HG02678 (cell line): ENCODE results near the gene AGO4.

Experiments used
- ATAC-seq: cut with Tn5 transposase; IDR thresholded peaks from one replicate; pipeline ENCODE4 v1.9.1; 2021; ENCODE audit warnings: mild to moderate bottlenecking, moderate library complexity; ENCODE audit not compliant: unreplicated experiment

AGO4 gene

GRCh38 chr1:35893051-35893879 is 85.4 kb downstream of the AGO4 start:
- ATAC-seq, result no peak

DNA sequence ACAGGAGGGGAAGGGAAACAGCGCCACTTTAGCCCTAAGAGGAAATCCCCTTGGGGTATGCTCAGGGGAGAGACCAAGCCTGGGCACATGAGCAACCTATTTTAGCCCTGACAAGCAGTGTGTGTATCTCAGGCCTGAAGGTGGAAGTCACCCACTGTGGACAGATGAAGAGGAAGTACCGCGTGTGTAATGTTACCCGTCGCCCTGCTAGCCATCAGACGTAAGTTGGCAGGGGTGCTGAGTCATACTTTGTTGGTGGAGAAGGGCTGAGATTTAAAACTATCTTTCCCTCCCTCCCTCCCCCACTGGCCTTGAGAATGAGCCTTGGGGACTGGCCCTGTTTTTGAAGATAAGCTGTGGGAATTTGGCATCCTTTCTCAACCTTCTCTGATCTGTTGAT is 86.4 kb downstream of the AGO4 start:
- no peak for ATAC-seq

- no peak for ATAC-seq
Measured at GRCh38 chr1:35894656-35895055, 86.8 kb downstream of the AGO4 start.

GRCh38 chr1:35899941-35900340 is 92.1 kb downstream of the AGO4 start:
- no peak for ATAC-seq

DNA sequence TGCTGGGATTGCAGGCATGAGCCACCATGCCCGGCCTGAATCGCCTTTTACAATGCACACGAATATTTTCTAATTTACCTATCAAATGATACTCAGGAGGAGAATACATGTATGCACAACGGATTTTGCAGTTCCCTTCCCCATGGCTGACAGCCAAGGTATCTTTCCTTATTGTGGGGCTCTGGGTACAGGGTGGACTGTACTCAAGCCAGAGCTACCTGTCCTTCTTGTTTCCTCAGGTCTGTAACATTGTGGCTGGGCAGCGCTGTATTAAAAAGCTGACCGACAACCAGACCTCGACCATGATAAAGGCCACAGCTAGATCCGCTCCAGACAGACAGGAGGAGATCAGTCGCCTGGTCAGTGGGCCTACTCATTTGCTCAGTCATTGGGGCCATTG is 93.4 kb downstream of the AGO4 start:
- no peak for ATAC-seq

- ATAC-seq, result no peak
Measured at GRCh38 chr1:35902671-35903070, 94.9 kb downstream of the AGO4 start.
